Measurements from ENCODE around the gene GPR87.

The GPR87 gene

DNA sequence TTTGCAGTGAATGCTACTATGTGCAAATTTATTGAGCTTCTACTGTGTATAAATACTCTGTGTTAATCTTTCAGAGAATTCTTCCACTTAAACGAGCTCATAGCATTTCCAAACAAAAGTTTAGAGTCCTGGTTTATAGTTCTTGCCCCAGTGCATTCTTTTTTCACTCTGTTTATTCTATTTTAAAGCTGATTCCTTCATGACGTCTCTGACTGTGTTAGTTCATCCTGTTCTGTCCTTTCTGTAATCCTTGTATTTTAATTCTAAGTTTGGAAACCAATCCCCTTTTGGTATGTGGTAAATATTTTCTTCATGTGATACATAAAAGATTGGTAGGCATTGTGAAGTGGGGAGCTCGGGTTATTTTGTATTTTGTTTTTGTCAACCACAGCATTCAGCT lies 57.0 kb downstream of the GPR87 start:
- Histone ChIP-seq H3K27me3 (ENCODE audit: control insufficient read depth, insufficient read depth, low read length) (no peaks in the 10 kb centered on the region), H3K4me3 (ENCODE audit: low read depth, low read length) (no peak overlapping the region), H3K9ac (ENCODE audit: low read depth, low read length) (no peak overlapping the region), H3K9me3 (ENCODE audit: control insufficient read depth, insufficient read depth, low read length) (no peaks in the 10 kb centered on the region), H3K36me3 (ENCODE audit: control insufficient read depth, insufficient read depth, low read length) (peaks cover 3% of the 10 kb centered on the region), H3K4me1 (ENCODE audit: control insufficient read depth, insufficient read depth, low read length) (no peaks in the 10 kb centered on the region)

DNA sequence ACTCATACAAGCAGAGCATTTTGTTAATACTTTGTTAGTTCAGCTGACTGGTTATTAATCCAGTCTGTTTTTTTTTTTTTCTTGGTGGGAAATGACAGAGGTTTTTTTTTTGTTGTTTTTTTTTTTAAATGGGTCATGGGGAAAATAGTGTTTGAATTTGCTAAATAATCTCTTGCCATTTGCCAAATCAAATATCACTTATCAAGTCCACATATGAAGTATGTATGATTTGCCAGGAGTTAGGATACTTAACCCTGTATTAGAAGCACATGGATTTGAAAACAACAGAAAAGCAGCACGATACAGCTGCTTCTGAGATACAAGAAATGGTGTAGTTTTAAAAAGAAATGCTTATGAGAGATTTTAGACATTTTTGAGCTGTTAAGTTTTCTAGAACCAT lies 59.9 kb downstream of the GPR87 start:
- H3K4me3 ChIP-seq (ENCODE audit: low read depth, low read length): no peak overlapping the region
- H3K4me1 ChIP-seq (ENCODE audit: control insufficient read depth, insufficient read depth, low read length): no peaks in the 10 kb centered on the region
- H3K9ac ChIP-seq (ENCODE audit: low read depth, low read length): no peak overlapping the region
- H3K27me3 ChIP-seq (ENCODE audit: control insufficient read depth, insufficient read depth, low read length): no peaks in the 10 kb centered on the region
- H3K9me3 ChIP-seq (ENCODE audit: control insufficient read depth, insufficient read depth, low read length): no peaks in the 10 kb centered on the region
- H3K36me3 ChIP-seq (ENCODE audit: control insufficient read depth, insufficient read depth, low read length): peaks cover 3% of the 10 kb centered on the region

DNA sequence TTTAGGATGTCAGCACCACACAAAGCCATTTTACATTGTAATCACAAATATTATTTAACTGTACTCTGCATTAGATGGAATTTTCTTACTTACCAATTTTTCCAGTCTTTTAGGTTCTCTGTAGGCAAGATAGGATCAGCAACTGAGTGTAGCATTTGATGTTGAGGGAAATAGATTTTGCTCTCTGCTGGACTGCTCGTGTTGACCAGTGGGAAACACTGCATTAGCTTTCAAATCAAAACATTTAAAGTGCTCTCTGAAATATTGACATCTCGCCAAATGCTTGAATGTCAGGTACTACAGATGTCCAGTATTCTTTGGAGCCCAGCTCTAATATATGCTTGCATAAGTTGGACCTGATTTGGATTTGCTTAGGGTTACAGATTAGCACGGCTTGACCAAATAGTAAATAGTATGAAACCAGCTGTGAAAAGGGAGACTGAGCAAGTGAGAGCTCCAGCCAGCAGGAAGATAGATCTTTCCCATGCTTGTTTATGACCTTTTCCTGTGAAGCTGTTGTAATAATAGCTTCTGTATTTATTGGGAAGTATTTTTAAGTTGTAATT lies 67.8 kb downstream of the GPR87 start:
- no peaks in the 10 kb centered on the region for H3K27me3 ChIP-seq (ENCODE audit: control insufficient read depth, insufficient read depth, low read length)
- no peaks in the 10 kb centered on the region for H3K4me1 ChIP-seq (ENCODE audit: control insufficient read depth, insufficient read depth, low read length)
- H3K9ac ChIP-seq (ENCODE audit: low read depth, low read length): no peak overlapping the region
- H3K36me3 ChIP-seq (ENCODE audit: control insufficient read depth, insufficient read depth, low read length): no peaks in the 10 kb centered on the region
- H3K9me3 ChIP-seq (ENCODE audit: control insufficient read depth, insufficient read depth, low read length): no peaks in the 10 kb centered on the region
- no peak overlapping the region for H3K4me3 ChIP-seq (ENCODE audit: low read depth, low read length)

All from iPS-15b (cell line).